K562 (cell line): Measurements from ENCODE around the gene SMARCD2. TPM values are rescaled to one million over a fixed set of nuclear protein-coding genes. Genes with fewer than 3 reads are reported as not detected.

Experiments used
- AFF4 ChIP-seq: sonication (generic); formaldehyde crosslinking; IDR thresholded peaks from 2 replicates; pipeline ENCODE4 v1.8.0; 2023; ENCODE audit warnings: mild to moderate bottlenecking, missing genetic modification reagents
- BRD9 ChIP-seq: fragments of 450-650 bp; IDR thresholded peaks from 2 replicates; pipeline ENCODE4 v1.6.1; 2018; ENCODE audit warnings: low read depth; ENCODE audit not compliant: partially characterized antibody
- CBX5 ChIP-seq: IDR thresholded peaks from 2 replicates; pipeline ENCODE4 v1.6.1; 2014; ENCODE audit warnings: low read depth, borderline replicate concordance
- ERF ChIP-seq: fragments of 450-650 bp; formaldehyde crosslinking; IDR thresholded peaks from 2 replicates; pipeline ENCODE4 v1.4.0; 2020; ENCODE audit warnings: mild to moderate bottlenecking, mixed read lengths
- ID3 ChIP-seq, 2 experiments: fragments of 250-450 bp in 1 of 2; fragments of 450-650 bp in 1 of 2; sonication (Bioruptor Pico) in 1 of 2; IDR thresholded peaks; 2 replicates each; pipeline versions ENCODE4 v1.6.1 to v1.8.0; 2016 to 2021; ENCODE audit warnings: mild to moderate bottlenecking in 2 of 2, moderate library complexity in 2 of 2, missing compliant biosample characterization in 1 of 2, missing genetic modification characterization in 1 of 2
- KAT2B ChIP-seq: IDR thresholded peaks from one replicate; pipeline ENCODE4 v1.6.1; 2012; ENCODE audit warnings: low read depth, mild to moderate bottlenecking, control low read depth, inconsistent platforms, low read length, moderate library complexity
- PATZ1 ChIP-seq: fragments of 250-450 bp; sonication (Bioruptor Pico); IDR thresholded peaks from 2 replicates; pipeline ENCODE4 v1.5.0; 2020; ENCODE audit warnings: mild to moderate bottlenecking, borderline replicate concordance
- PCBP1 ChIP-seq: fragments of 200-400 bp; formaldehyde crosslinking; IDR thresholded peaks from 2 replicates; pipeline ENCODE4 v1.6.1; 2018; ENCODE audit warnings: mild to moderate bottlenecking, low read depth, low read length; ENCODE audit not compliant: poor library complexity, severe bottlenecking
- POLR2AphosphoS5 ChIP-seq: IDR thresholded peaks from 2 replicates; pipeline ENCODE4 v1.6.1; 2011; ENCODE audit warnings: mild to moderate bottlenecking, low read depth, low read length, moderate library complexity; ENCODE audit not compliant: control insufficient read depth, insufficient read depth
- PTRF ChIP-seq: fragments of 450-650 bp; IDR thresholded peaks from 2 replicates; pipeline ENCODE4 v1.6.1; 2016; ENCODE audit warnings: mild to moderate bottlenecking, missing genetic modification characterization, missing compliant biosample characterization
- RAD21 ChIP-seq, 2 experiments: fragments of 250-450 bp in 1 of 2; fragments of 450-650 bp in 1 of 2; sonication (Bioruptor Pico) in 1 of 2; formaldehyde crosslinking in 1 of 2; IDR thresholded peaks in 1 of 2; conservative IDR thresholded peaks in 1 of 2; 2 replicates each; pipeline versions ENCODE4 v1.4.0 to v1.8.0; 2020 to 2022; ENCODE audit warnings: mild to moderate bottlenecking in 2 of 2, moderate library complexity in 1 of 2
- SETDB1 ChIP-seq: IDR thresholded peaks from one replicate; pipeline ENCODE4 v1.6.1; 2012; ENCODE audit warnings: low read length, control low read depth, inconsistent platforms
- TAF9B ChIP-seq: fragments of 450-650 bp; IDR thresholded peaks from 2 replicates; pipeline ENCODE4 v1.6.1; 2018; ENCODE audit warnings: mild to moderate bottlenecking; ENCODE audit not compliant: partially characterized antibody
- ZNF146 ChIP-seq: IDR thresholded peaks from one replicate; pipeline ENCODE4 v1.6.1; 2018; ENCODE audit warnings: missing compliant biosample characterization; ENCODE audit not compliant: unreplicated experiment
- ZNF239 ChIP-seq: fragments of 250-450 bp; sonication (Bioruptor Pico); IDR thresholded peaks from 2 replicates; pipeline ENCODE4 v1.4.0; 2020; ENCODE audit warnings: mild to moderate bottlenecking
- ZNF24 ChIP-seq: fragments of 450-650 bp; IDR thresholded peaks from 2 replicates; pipeline ENCODE4 v1.6.1; 2016
- polyA plus RNA-seq, 8 experiments: library from polyadenylated mRNA; depleted of rRNA in 4 of 8; stranded (reverse) in 5 of 8; unstranded in 3 of 8; fragments of >200 nt; fragmentation: Nextera tagmentation in 2 of 8; fragmentation: Illumina TruSeq in 1 of 8; extraction: Ambion mirVana in 2 of 8; extraction: Trizol in 1 of 8; gene quantifications; 2 replicates each; pipeline versions ENCODE4 v1.2.1 to v1.2.3, GENCODE V29; 2011 to 2014; ENCODE audit warnings: inconsistent platforms in 1 of 8, missing spikeins in 1 of 8
- total RNA-seq, 7 experiments: library from RNA; depleted of rRNA in 6 of 7; stranded (reverse); fragments of >200 nt in 6 of 7; fragmentation: Illumina TruSeq in 2 of 7; extraction: Trizol in 2 of 7; gene quantifications; 2 replicates each; pipeline versions ENCODE4 v1.2.1 to v1.2.3, GENCODE V29; 2011 to 2021; ENCODE audit warnings: low replicate concordance in 1 of 7

The SMARCD2 gene
- total and polyA plus RNA-seq, 9 of the 15 experiments (the other 6 are each of a cell fraction or from before 2014, with no cell fraction given): 1.7 to 114 (median 90.3) TPM

GRCh38 chr17:63848834-63849689 lies 6.6 kb upstream of the SMARCD2 start (continued):
- TF ChIP-seq AFF4 (CRISPR knock-in tag) (peak; percentile 89), SETDB1 (no peak), TAF9B (peak; percentile 33), PTRF (no peak), ZNF239 (CRISPR knock-in tag) (no peak), KAT2B (no peak), ERF (CRISPR knock-in tag) (peak; percentile 81), PATZ1 (no peak), POLR2AphosphoS5 (peak; percentile 46; the same call in 1 of the 2 replicates), BRD9 (no peak), ZNF24 (peak; percentile 69; the same call in 1 of the 2 replicates), RAD21 (CRISPR knock-in tag; conservative IDR thresholded peaks at IDR 0.05 in 1 of 2, IDR thresholded peaks at IDR 0.05 in 1 of 2) (0 out of 4 replicates have a peak, but pooled peaks of 1 of the 2 experiments have one; percentile 11), ID3 (CRISPR knock-in tag; IDR thresholded peaks at IDR 0.05) (no peak), ID3 (tag; IDR thresholded peaks at IDR 0.05) (peak; percentile 86), PCBP1 (peak; percentile 85), ZNF146 (CRISPR knock-in tag) (no peak), CBX5 (peak; percentile 20; the same call in 1 of the 2 replicates)
